Lung (tissue), 12 donors: ENCODE measurements around the gene C1orf35. TPM values are rescaled to one million over a fixed set of nuclear protein-coding genes. Genes with fewer than 3 reads are reported as not detected.

ENCODE experiments used
- ATAC-seq: fragments of 200-7000 bp; cut with Tn5 transposase; one replicate; pipeline ENCODE4 v1.9.1; 2020; ENCODE audit warnings: moderate number of reproducible peaks; ENCODE audit not compliant: insufficient read depth, low FRiP score
- DNase-seq, 3 donors: peaks; one replicate each; pipeline ENCODE4 v3.0.0-alpha.2; 2013 to 2017
- H3K27ac ChIP-seq, 2 donors: one replicate each; pipeline ENCODE4 v1.5.1; 2013; ENCODE audit warnings: mild to moderate bottlenecking in 2 of 2, moderate library complexity in 2 of 2, control low read depth in 1 of 2, inconsistent platforms in 1 of 2, low read depth in 1 of 2, low read length in 1 of 2
- H3K27me3 ChIP-seq, 3 donors: one replicate each; pipeline ENCODE4 v1.5.1; 2013; ENCODE audit warnings: low read length in 2 of 3; ENCODE audit not compliant: control insufficient read depth in 3 of 3, insufficient read depth in 3 of 3
- H3K36me3 ChIP-seq, 4 donors: one replicate each; pipeline ENCODE4 v1.5.1; 2013; ENCODE audit warnings: low read length in 4 of 4, mild to moderate bottlenecking in 1 of 4, moderate library complexity in 1 of 4; ENCODE audit not compliant: control insufficient read depth in 4 of 4, insufficient read depth in 4 of 4
- H3K4me1 ChIP-seq, 5 donors: one replicate each; pipeline ENCODE4 v1.5.1; 2013; ENCODE audit warnings: low read length in 5 of 5, mild to moderate bottlenecking in 2 of 5, moderate library complexity in 1 of 5; ENCODE audit not compliant: control insufficient read depth in 5 of 5, insufficient read depth in 5 of 5
- H3K4me3 ChIP-seq: one replicate; pipeline ENCODE4 v1.5.1; 2013; ENCODE audit warnings: mild to moderate bottlenecking, control low read depth, moderate library complexity
- H3K9ac ChIP-seq, 2 donors: one replicate each; pipeline ENCODE4 v1.5.1; 2013; ENCODE audit warnings: low read length in 2 of 2, control low read depth in 1 of 2; ENCODE audit not compliant: insufficient read depth in 1 of 2
- H3K9me3 ChIP-seq, 4 donors: one replicate each; pipeline ENCODE4 v1.5.1; 2013; ENCODE audit warnings: low read length in 3 of 4, mild to moderate bottlenecking in 1 of 4, moderate library complexity in 1 of 4; ENCODE audit not compliant: control insufficient read depth in 4 of 4, insufficient read depth in 3 of 4
- WGBS, 2 donors: extraction: QIAGEN DNeasy Blood & Tissue Kit; methylation state at CpG; one replicate each; pipeline ENCODE4 v1.1.7; 2013; 5-methylcytosine and 5-hydroxymethylcytosine counted together
- polyA plus RNA-seq, 2 donors: library from polyadenylated mRNA; stranded (reverse); fragments of 200-250 nt; gene quantifications; one replicate each; pipeline ENCODE4 v1.2.1, GENCODE V29; 2013
- total RNA-seq, 2 donors: library from RNA; depleted of rRNA in 1 of 2; stranded (reverse); fragments of >200 nt in 1 of 2; gene quantifications; one replicate each; pipeline ENCODE4 v1.2.1, GENCODE V29; 2014 to 2021
- TF ChIP-seq, protein P1 (sequence below): IDR thresholded peaks from 2 replicates; pipeline ENCODE4 v1.5.1; 2012; ENCODE audit warnings: mild to moderate bottlenecking; ENCODE audit errors: control extremely low read depth, extremely low read depth
- donor health status: control.
- donor health status: control.
- donor health status: Bipolar disorder and iron deficiency.
- donor health status: healthy.
- donor health status: DM: yes; HTN: yes; CAD: no.

The C1orf35 gene
- total and polyA plus RNA-seq, 4 donors: 9.1 to 19.9 (median 15.0) TPM

DNA sequence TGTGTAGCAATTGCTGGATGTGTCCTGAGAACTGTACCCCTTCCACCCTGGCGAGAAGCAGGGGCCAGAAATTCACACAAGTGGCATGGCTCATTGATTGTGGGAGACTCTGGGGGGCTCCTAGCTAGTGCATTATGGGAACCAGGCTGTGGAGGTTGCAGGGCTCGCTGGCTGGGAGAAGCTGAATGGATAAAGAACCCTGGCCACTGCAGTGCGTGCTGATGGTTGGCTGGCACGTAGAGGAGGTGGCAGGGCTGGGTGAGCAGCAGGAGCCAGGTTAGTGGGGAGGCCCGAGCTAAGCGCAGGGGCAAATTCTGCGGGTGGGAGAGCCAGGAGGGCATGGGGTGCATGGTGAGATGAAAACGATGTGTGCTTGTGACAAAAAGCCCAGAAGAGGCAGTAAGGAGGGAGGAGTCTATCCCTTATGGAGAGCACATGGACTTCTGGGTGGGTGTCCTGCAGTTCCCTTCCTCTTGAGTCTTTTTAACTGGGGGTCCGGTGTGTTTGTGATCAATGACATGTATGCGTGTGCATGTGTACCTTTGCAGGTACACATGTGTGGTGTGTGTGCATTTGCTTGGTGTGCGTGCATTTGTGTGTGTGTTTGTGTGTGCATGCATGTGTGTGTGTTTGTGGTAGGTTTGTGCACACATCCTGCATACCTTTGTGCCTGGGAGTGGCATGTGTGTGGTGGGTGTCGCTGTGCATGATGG lies 40.5 kb upstream of the C1orf35 start:
- no peak for ATAC-seq
- Histone ChIP-seq H3K27ac (no peak overlapping the region), H3K4me1 (peaks cover 0 to 43% (median 6%) of the 10 kb centered on the region in 5 donors), H3K36me3 (peaks cover 0 to 45% (median 3%) of the 10 kb centered on the region in 4 donors), H3K9ac (no peak overlapping the region), H3K27me3 (no peaks in the 10 kb centered on the region), H3K9me3 (no peaks in the 10 kb centered on the region), H3K4me3 (no peak overlapping the region)
- TF ChIP-seq, protein P1, sequence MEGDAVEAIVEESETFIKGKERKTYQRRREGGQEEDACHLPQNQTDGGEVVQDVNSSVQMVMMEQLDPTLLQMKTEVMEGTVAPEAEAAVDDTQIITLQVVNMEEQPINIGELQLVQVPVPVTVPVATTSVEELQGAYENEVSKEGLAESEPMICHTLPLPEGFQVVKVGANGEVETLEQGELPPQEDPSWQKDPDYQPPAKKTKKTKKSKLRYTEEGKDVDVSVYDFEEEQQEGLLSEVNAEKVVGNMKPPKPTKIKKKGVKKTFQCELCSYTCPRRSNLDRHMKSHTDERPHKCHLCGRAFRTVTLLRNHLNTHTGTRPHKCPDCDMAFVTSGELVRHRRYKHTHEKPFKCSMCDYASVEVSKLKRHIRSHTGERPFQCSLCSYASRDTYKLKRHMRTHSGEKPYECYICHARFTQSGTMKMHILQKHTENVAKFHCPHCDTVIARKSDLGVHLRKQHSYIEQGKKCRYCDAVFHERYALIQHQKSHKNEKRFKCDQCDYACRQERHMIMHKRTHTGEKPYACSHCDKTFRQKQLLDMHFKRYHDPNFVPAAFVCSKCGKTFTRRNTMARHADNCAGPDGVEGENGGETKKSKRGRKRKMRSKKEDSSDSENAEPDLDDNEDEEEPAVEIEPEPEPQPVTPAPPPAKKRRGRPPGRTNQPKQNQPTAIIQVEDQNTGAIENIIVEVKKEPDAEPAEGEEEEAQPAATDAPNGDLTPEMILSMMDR: no peak
- DNase-seq: no peak
- 86 to 91% methylated on average over 12 of the region's 12 CpGs for WGBS, 2 donors

DNA sequence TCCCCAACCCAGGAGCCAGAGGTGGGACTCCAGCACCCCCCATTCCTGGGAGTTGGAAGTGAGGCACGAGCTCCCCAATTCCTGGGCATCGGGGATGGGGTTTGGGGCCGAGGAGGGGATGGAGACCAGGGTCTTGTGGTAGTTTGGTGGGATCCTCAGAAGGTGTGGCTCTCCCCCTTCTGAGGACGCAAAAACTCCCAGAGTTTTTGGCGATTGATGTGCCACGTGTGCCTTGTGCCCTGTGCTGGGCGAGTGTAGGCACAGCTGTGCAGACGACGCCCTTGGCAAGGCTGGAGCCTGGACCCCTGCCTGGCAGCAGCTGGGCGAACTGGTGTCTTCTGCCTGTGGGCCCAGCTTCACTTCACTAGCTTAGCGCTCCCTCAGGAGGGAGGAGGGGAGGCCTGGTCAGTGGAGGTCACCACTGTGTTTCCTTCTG lies 39.6 kb upstream of the C1orf35 start:
- Histone ChIP-seq H3K9me3 (no peaks in the 10 kb centered on the region), H3K27me3 (no peaks in the 10 kb centered on the region), H3K4me3 (no peak overlapping the region), H3K9ac (no peak overlapping the region), H3K4me1 (peaks cover 0 to 36% (median 6%) of the 10 kb centered on the region in 5 donors), H3K27ac (peak overlapping the region in 1 of 2 donors; percentile 79), H3K36me3 (peaks cover 0 to 37% (median 3%) of the 10 kb centered on the region in 4 donors)
- TF ChIP-seq, protein P1: no peak
- ATAC-seq: no peak
- no peak for DNase-seq
- WGBS, 2 donors: 75 to 80% methylated on average over 11 of the region's 11 CpGs

DNA sequence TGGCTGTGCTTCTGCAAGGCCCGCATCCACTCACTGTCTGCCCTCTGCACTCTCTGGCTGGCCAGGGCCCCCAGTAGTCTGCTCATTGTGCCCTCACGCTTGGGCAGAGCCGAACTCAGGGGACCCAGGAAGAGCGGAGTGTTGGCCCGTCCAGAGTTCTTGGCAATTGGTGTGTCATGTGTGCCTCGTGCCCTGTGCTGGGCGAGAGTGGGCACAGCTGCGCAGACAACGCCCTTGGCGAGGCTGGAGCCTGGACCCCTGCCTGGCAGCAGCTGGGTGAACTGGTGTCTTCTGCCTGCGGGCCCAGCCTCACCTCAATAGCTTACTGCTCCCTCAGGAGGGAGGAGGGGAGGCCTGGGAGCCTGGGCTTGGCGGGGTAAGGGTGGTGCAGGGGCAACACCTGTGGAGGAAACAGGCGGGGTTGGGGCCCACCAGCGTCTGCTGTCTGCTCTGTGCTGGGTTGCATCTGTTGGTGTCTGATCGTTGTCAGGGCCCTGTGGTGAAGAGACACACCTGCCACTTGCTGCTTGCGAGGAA lies 39.1 kb upstream of the C1orf35 start:
- peaks cover 0 to 32% (median 3%) of the 10 kb centered on the region in 4 donors for H3K36me3 ChIP-seq
- DNase-seq (no peak), ATAC-seq (no peak)
- TF ChIP-seq, protein P1: no peak
- 74 to 79% methylated on average over 16 of the region's 16 CpGs for WGBS, 2 donors
- peak overlapping the region in 1 of 2 donors; percentile 79 for H3K27ac ChIP-seq
- peaks cover 0 to 32% (median 6%) of the 10 kb centered on the region in 5 donors for H3K4me1 ChIP-seq
- H3K27me3 ChIP-seq: no peaks in the 10 kb centered on the region
- H3K4me3 ChIP-seq: peak overlapping the region; percentile 89
- H3K9ac ChIP-seq: no peak overlapping the region
- H3K9me3 ChIP-seq: no peaks in the 10 kb centered on the region
